Retinal pigment epithelial cell (primary cell): ENCODE results near the gene C4orf36.

ENCODE experiments used
- DNase-seq: peaks from one replicate; pipeline ENCODE4 v3.0.0-alpha.2; 2010; ENCODE audit warnings: low read depth
- H3K4me3 ChIP-seq: 2 replicates; pipeline ENCODE4 v1.5.1; 2011; ENCODE audit warnings: mild to moderate bottlenecking, low read length, control low read depth, moderate library complexity
- TF ChIP-seq, protein P1 (sequence below): conservative IDR thresholded peaks from 2 replicates; pipeline ENCODE4 v1.5.1; 2011; ENCODE audit warnings: low read depth, low read length, control low read depth, inconsistent platforms

C4orf36 gene

DNA sequence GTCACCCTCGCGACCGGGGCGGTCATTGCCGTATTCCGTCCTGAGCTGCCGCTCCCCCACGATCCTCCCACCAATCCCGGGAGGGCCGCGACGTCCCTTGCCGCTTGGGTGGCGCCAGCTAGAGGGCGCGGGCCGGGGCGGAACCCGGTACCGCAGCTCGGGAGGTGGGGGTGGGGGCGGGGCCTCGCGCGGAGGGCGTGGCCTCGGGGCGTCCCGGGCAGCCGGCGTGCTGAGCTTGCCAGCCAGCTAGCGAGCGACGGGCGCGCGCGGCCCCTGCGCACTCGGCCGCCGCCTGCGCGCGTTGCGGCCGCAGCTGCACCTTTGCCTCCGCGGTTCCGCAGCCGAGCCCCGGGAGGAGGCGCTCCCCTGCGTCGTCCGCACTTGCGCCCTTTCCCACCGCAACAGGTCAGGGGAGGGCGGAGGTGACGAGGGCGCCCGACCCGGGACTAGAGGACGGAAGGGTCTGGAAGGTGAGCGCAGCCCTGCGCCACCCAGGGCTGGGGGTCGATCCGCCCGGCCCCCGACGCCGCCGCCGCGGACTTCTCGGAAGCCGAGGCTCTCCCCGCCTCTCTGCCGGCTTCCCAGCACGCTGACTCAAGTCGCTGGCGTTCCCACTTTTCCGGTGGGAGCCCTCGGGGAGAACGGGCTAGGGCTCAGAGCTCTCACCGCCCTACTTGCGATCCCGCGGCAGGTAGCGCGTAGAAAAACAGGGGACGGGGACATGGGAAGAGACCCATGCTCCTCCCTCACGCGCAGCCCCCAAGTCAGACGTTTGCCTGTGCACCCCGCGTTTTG lies 42.7 kb upstream of the C4orf36 start, which contains the start of gene AFF1:
TSS of gene AFF1 (plus strand) at position 241 of the 795 bp plus-strand sequence. CDS start 13,523 bp downstream, outside the sequence.
- TF ChIP-seq, protein P1, sequence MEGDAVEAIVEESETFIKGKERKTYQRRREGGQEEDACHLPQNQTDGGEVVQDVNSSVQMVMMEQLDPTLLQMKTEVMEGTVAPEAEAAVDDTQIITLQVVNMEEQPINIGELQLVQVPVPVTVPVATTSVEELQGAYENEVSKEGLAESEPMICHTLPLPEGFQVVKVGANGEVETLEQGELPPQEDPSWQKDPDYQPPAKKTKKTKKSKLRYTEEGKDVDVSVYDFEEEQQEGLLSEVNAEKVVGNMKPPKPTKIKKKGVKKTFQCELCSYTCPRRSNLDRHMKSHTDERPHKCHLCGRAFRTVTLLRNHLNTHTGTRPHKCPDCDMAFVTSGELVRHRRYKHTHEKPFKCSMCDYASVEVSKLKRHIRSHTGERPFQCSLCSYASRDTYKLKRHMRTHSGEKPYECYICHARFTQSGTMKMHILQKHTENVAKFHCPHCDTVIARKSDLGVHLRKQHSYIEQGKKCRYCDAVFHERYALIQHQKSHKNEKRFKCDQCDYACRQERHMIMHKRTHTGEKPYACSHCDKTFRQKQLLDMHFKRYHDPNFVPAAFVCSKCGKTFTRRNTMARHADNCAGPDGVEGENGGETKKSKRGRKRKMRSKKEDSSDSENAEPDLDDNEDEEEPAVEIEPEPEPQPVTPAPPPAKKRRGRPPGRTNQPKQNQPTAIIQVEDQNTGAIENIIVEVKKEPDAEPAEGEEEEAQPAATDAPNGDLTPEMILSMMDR: peak; percentile 17
- H3K4me3 ChIP-seq: peak within 1 kb of the TSS; percentile 69
- DNase-seq: peak; percentile 74

DNA sequence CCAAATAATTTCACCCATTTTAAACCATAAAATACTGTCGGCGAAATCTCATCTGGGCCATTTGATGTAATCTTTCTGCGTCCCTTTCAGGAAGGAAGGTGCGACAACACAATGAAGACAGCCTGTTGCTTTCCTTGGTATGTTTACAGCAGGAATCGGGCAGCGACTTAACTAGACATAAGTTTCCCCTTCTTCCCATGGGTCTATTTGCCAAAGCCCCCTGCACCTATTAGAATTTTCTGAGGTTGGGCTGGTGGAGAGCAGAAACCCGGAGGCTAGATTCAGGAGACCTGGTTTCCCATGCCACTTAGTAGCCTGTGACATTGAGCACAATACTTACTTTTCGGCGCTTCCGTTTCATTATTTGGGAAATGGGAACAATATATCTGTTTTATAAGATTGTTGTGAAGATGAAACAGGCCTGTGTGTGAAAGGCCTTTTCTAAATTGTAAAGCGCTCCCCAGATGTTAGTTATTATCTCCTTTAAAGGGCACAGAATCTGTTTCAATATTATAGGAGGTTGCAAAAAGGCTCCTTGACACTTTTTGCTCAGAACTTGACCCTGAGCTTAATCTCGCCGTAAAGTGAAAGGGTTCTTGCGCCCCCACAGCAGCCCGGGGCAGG lies 42.0 kb upstream of the C4orf36 start:
- peak overlapping the region; percentile 64 for H3K4me3 ChIP-seq
- no peak for DNase-seq
- TF ChIP-seq, protein P1: no peak

DNA sequence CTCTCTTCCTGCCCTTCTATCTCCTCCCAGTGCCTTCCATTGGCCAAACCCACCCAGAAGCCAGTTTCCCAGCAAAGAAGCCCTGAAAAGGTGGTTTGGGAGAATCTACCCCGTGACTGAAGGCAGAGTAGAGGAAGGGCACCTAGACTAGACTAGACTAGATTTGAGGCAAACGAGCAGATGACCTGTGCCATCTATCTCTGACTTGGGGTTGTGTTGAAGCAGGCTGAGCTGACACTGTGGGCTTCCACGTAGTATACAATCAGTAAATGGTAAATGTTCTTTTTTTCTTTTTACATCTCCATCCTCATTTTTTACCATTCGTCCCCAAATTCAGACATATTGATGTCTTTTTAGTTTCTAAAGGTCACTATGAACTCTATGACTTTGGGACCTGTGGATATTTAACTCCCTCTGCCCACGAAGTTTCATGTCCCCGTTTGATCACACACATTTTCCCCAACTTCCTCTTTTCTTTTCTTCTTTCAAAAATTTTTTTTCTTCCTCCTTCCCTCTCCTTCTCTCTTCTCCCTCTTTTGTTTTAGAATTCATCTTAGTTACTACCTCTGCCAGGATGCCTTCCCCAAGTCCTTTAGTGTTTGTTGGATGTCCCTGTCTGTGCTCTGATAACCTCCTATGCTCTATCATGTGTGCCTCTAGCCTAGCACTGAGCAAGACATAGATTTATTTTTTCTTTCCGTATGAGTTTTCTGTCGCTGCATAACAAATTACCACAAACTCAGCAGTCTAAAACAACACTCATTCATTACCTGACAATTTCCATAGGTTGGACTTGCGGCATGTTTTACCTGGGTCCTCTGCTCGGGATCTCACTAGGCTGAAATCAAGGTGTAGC lies 36.4 kb upstream of the C4orf36 start:
- TF ChIP-seq, protein P1: no peak
- H3K4me3 ChIP-seq: no peak overlapping the region
- no peak for DNase-seq

DNA sequence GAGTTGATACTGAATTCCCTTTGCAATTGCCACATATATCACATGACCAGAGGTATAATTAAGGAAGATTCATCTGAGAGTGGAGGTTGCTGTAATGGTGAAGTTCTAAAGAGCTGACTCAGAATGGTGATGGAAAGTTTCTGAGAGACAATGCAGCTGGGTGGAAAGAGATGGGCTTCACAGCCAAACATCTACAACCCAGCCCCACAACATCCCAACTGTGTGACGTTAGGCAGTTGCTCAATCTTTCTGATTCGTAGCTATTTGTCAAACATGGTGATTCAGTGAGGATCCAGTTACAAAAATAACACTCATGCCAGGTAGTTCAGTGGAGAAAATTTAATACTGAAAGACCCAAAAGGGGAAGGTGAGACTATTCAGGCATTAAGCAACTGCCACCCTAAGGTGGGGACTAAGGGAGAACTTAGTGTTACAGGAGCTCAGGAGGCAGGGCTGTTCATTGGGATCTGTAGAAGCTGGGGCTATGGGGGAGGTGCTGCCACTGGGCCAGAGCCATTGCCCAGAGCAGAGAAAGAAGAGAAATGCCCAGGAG lies 35.7 kb upstream of the C4orf36 start:
- H3K4me3 ChIP-seq: no peak overlapping the region
- TF ChIP-seq, protein P1: no peak
- DNase-seq: no peak

DNA sequence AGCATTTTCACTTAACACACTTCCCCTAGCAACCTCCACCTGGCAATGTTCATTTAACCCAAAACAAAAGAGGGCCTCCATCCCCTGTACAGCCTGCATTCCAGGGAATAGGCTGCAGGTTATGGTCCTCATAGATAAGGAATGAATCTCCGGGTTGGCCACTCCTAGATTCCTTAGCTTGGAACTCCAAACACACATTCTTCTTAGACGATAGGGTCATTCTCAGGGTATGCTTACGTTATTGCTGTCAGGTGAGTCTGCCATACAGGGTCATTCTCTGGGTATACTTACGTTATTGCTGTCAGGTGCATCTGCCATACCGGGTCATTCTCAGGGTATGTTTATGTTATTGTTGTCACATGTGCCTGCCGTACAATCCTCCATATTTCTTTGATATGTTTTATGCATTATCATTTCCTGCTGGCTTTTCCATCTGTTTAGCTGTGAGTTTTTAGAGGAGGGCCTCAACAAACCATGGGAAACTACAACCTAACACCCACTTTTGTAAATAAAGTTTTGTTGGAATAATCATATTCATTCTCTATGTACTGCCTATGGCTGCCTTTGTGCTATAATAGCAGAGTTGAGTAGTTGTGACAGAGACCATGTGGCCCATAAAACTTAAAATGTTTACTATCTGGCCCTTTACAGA lies 34.3 kb upstream of the C4orf36 start:
- H3K4me3 ChIP-seq: no peak overlapping the region
- TF ChIP-seq, protein P1: no peak
- DNase-seq: peak; percentile 53

DNA sequence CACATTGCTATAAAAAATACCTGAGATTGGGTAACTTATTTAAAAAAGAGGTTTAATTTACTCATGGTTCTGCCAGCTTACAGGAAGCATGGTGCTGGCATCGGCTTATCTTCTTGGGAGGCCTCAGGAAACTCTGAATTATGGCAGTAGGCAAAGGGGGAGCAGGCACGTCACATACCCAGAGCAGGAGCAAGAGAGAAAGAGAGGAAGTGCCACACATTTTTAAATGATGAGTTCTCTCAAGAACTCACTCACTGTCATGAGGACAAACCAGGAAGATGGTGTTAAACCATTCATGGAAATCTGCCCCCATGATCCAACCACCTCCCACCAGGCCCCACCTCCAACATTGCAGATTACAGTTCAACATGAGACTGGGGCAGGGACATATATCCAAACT lies 32.6 kb upstream of the C4orf36 start:
- no peak for DNase-seq
- TF ChIP-seq, protein P1: no peak
- no peak overlapping the region for H3K4me3 ChIP-seq
